HG02571 (cell line): ENCODE data around the gene PDS5A.
"Not testable (repeated sequence)": the region's sequence is repeated elsewhere in the genome, so short reads cannot be mapped to it uniquely, and the experiment has no call there.

Experiments used
- ATAC-seq: cut with Tn5 transposase; IDR thresholded peaks from one replicate; pipeline ENCODE4 v1.9.1; 2021; ENCODE audit warnings: mild to moderate bottlenecking, moderate library complexity; ENCODE audit not compliant: unreplicated experiment

PDS5A gene

DNA sequence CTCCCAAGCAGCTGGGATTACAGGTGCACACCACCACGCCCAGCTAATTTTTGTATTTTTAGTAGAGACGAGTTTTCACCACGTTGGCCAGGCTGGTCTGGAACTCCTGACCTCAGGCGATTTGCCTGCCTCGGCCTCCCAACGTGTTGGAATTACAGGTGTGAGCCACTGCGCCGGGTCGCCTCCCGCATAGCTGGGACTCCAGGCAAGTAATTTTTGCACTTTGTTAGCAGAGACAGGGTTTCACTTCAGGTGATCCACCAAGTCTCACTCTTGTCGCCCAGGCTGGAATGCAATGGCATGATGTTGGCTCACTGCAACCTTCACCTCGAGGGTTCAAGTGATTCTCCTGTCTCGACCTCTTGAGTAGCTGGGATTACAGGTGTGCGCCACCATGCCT is 137.2 kb downstream of the PDS5A start:
- not testable (repeated sequence) for ATAC-seq

- no peak for ATAC-seq
Measured at GRCh38 chr4:39840027-39840426, 137.7 kb downstream of the PDS5A start.

DNA sequence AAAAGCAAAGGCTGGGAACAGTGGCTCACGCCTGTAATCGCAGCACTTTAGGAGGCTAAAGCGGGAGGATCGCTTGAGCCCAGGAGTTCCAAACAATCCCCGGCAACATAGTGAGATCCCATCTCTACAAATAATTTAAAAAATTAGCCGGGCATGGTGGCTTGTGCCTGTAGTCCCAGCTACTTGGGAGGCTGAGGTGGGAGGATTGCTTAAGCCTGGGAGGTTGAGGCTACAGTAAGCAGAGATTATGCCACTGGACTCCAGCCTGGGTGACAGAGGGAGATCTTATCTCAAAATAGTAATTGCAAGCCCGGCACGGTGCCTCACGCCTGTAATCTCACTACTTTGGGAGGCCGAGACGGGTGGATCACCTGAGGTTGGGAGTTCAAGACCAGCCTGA is 139.3 kb downstream of the PDS5A start:
- ATAC-seq: not testable (repeated sequence)

GRCh38 chr4:39834269-39834668 is 143.4 kb downstream of the PDS5A start:
- ATAC-seq: no peak

GRCh38 chr4:39825741-39826231 is 151.9 kb downstream of the PDS5A start:
- no peak for ATAC-seq

- no peak for ATAC-seq
Measured at GRCh38 chr4:39825090-39825489, 152.6 kb downstream of the PDS5A start.

- no peak for ATAC-seq
Measured at GRCh38 chr4:39823191-39823590, 154.5 kb downstream of the PDS5A start.

DNA sequence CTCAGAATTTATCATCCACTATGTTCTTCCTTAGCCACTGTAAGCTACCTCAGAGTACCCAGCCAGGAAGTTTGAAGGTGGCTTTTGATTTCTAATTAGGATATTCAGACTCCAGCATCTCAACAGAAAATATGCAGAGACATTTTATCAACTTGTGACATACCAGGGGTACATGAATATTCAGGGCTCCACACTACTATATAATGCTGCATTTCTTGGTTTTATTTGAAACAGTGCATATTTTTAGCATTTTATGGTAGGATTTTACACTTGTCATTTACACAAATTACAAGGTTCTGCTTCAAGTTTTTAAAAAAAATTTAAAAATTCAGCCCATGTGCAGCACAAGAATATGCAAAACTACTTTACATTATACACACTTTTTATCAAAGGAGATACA is 155.0 kb downstream of the PDS5A start:
- no peak for ATAC-seq

DNA sequence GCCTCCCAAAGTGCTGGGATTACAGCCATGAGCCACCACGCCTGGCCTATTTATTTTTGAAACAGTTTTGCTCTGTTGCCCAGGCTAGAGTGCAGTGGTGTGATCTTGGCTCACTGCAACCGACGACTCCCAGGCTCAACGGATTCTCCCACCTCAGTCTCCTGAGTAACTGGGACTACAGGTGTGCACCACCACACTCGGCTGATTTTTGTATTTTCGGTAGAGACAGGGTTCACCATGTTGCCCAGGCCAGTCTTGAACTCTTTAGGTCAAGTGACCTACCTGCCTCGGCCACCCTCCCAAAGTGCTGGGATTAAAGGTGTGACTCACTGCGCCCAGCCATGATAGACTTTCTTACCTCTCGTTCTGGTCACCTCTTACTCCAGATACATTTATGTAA is 155.8 kb downstream of the PDS5A start:
- no peak for ATAC-seq

- ATAC-seq: no peak
Measured at GRCh38 chr4:39820186-39820585, 157.5 kb downstream of the PDS5A start.

GRCh38 chr4:39818646-39819045 is 159.1 kb downstream of the PDS5A start:
- ATAC-seq: no peak

GRCh38 chr4:39814403-39815185 is 163.1 kb downstream of the PDS5A start:
- no peak for ATAC-seq

DNA sequence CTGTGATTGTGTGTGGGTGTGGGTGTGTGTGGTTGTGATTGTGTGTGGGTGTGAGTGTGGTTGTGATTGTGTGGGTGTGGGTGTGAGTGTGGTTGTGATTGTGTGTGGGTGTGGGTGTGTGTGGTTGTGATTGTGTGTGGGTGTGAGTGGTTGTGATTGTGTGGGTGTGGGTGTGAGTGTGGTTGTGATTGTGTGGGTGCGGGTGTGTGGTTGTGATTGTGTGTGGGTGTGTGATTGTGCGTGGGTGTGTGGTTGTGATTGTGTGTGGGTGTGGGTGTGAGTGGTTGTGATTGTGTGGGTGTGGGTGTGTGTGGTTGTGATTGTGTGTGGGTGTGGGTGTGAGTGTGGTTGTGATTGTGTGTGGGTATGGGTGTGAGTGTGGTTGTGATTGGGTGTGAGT is 163.9 kb downstream of the PDS5A start:
- ATAC-seq: not testable (repeated sequence)

DNA sequence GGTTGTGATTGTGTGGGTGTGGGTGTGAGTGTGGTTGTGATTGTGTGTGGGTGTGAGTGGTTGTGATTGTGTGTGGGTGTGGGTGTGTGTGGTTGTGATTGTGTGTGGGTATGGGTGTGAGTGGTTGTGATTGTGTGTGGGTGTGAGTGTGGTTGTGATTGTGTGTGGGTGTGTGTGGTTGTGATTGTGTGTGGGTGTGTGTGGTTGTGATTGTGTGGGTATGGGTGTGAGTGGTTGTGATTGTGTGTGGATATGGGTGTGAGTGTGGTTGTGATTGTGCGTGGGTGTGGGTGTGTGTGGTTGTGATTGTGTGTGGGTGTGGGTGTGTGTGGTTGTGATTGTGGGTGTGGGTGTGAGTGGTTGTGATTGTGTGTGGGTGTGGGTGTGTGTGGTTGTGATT is 164.7 kb downstream of the PDS5A start:
- not testable (repeated sequence) for ATAC-seq

DNA sequence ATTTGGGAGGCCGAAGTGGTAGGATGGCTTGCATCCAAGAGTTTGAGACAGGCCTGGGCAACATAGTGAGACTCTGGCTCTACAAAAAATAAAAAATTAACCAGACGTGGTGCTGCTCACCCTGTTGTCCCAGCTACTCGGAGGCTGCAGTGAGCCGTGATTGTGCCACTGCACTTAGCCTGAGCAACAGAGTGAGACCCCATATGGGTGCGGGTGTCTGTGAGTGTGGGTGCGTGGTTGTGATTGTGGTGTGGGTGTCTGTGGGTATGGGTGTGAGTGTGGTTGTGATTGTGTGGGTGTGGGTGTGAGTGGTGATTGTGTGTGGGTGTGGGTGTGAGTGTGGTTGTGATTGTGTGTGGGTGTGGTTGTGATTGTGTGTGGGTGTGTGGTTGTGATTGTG is 165.2 kb downstream of the PDS5A start:
- no peak for ATAC-seq

DNA sequence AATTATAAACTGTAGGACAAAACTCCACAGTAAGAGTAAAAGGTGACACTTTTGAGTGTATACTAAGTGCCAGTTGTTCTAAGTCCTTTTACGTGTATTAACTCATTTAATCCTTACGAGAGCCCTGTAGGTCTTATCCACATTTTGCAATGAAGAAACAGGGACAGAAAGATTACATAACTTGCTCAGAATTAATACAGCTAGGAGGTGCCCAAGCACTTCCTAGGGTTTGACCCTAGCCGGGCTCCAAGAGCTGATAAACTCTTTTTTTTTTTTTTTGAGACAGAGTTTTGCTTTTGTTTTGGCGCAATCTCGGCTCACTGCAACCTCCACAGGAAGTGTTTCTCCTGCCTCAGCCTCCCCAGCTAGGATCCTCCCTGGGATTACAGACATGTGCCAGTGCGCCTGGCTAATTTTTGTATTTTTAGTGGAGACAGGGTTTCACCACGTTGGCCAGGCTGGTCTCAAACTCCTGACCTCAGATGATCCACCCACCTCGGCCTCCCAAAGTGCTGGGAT is 169.4 kb downstream of the PDS5A start:
- no peak for ATAC-seq

DNA sequence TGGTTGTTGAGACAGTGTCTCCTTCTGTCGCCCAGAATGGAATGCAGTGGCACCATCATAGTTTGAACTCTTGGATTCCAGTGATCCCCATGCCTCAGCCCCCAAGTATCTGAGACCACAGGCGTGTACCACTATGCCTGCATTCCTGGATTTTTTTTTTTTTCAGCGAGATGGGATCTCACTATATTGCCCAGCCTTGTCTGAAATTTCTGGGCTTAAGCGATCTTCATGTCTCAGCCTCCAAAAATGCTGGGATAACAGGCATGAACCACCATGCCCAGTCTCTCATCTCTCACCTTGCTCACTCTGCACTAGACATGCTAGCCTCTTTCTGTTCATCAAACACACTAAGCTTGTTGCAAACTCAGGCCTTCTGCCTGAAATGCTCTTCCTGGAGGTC is 175.7 kb downstream of the PDS5A start:
- no peak for ATAC-seq

- ATAC-seq: not testable (repeated sequence)
Measured at GRCh38 chr4:39792976-39793375, 184.7 kb downstream of the PDS5A start.

DNA sequence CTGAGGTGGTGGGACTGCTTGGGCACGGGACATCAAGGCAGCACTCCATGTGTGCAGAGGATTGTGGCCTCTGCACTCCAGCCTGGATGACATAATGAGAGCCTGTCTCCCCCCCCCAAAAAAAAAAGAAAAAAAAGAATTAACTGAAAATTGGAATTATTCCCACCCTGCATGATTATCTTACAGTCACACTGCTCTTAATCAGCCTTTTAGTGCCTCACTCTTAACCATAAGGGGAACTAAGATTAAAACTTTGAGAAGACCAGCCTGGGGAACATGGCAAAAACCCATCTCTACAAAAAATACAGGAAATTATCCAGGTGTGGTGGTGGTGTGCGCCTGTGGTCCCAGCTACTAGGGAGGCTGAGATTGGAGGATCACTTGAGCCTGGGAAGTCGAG is 185.2 kb downstream of the PDS5A start:
- no peak for ATAC-seq

DNA sequence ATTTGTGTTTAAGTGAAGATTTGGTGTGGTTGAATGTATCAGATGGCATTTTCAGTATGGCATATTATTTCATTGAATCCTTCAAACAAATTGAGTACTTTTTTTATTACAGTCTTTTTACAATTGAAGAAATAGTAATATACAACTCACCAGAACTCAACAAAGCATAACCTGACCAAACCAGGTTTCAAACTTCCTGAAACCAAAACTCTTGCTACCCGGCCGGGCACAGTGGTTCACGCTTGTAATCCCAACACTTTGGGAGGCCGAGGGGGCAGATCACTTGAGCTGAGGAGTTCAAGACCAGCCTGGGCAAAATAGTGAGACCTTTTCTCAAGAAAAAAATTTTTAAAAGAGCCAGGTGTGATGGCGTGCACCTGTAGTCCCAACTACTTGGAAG is 185.6 kb downstream of the PDS5A start:
- ATAC-seq: no peak

DNA sequence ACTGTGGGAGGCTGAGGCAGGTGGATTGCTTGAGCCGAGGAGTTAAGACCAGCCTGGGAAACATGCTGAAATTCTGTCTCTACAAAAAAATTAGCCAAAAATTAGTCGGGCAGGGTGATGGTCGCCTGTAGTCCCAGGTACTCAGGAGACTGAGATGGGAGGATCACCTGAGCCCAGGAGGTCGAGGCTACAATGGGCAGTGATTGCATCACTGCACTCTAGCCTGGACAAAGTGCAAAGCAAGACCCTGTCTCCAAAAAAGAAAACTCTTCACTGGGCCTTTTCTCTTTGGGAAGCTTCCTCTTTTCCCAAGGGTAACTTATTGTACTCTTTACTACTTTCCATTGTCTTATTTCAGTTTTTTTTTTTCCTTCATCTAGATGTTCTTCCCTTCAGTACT is 190.9 kb downstream of the PDS5A start:
- no peak for ATAC-seq

GRCh38 chr4:39785083-39785482 is 192.6 kb downstream of the PDS5A start:
- ATAC-seq: no peak

DNA sequence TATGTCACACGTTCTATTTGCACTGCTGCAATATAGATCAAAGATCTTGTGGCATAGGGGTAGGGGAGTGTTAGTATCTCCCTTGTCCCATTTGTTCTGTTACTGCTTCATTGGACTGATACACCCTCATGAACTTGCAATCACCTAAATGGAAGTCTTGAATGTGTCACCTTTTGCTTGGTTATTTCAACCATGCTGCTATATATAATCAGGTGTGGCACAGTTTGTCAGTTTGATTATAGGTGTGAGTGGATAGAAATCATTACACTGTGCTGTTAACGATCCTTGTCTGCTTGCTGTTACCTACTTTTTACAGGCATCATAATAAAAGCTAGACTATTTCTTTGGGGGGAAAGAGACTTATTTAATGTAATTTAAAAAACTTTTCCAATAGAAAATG is 195.7 kb downstream of the PDS5A start:
- not testable (repeated sequence) for ATAC-seq
